ENCODE data around the gene PLCH1.

PLCH1 gene

GRCh38 chr3:155656466-155656865, 88.4 kb downstream of the PLCH1 start:
- H3F3A ChIP-seq (ENCODE audit: insufficient read depth, low read length), result no peaks in the 10 kb centered on the region

GRCh38 chr3:155651489-155652218, 93.2 kb downstream of the PLCH1 start:
- no peak overlapping the region for H3K9ac ChIP-seq (ENCODE audit: low read length)
- no peaks in the 10 kb centered on the region for H3K36me3 ChIP-seq (ENCODE audit: insufficient read depth, low read length)
- no peak overlapping the region for H3K27ac ChIP-seq (ENCODE audit: low read depth, low read length, poor library complexity, severe bottlenecking)
- no peak overlapping the region for H3K4me3 ChIP-seq (ENCODE audit: low read depth, low read length, poor library complexity, severe bottlenecking)
- 0 out of 2 replicates have a peak, but pooled peaks cover 5% of the 10 kb centered on the region for H3K27me3 ChIP-seq (ENCODE audit: insufficient read depth, low read length)
- H2AFZ ChIP-seq (ENCODE audit: low read length), result no peak overlapping the region
- H3K4me1 ChIP-seq (ENCODE audit: insufficient read depth, low read length, severe bottlenecking), result no peaks in the 10 kb centered on the region
- H4K20me1 ChIP-seq (ENCODE audit: insufficient read depth, low read length), result no peaks in the 10 kb centered on the region
- H3K9me2 ChIP-seq (ENCODE audit: low read depth, low read length), result no peaks in the 10 kb centered on the region
- no peaks in the 10 kb centered on the region for H3F3A ChIP-seq (ENCODE audit: insufficient read depth, low read length)
- TF ChIP-seq, protein P1, sequence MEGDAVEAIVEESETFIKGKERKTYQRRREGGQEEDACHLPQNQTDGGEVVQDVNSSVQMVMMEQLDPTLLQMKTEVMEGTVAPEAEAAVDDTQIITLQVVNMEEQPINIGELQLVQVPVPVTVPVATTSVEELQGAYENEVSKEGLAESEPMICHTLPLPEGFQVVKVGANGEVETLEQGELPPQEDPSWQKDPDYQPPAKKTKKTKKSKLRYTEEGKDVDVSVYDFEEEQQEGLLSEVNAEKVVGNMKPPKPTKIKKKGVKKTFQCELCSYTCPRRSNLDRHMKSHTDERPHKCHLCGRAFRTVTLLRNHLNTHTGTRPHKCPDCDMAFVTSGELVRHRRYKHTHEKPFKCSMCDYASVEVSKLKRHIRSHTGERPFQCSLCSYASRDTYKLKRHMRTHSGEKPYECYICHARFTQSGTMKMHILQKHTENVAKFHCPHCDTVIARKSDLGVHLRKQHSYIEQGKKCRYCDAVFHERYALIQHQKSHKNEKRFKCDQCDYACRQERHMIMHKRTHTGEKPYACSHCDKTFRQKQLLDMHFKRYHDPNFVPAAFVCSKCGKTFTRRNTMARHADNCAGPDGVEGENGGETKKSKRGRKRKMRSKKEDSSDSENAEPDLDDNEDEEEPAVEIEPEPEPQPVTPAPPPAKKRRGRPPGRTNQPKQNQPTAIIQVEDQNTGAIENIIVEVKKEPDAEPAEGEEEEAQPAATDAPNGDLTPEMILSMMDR (IDR thresholded peaks at IDR 0.05; ENCODE audit: low read length), result no peak
- no peak for TF ChIP-seq EZH2 (IDR thresholded peaks at IDR 0.05; ENCODE audit: borderline replicate concordance, low read length)
- no peaks in the 10 kb centered on the region for H3K9me3 ChIP-seq (ENCODE audit: low read length)
- no peaks in the 10 kb centered on the region for H3K79me2 ChIP-seq (ENCODE audit: insufficient read depth, low read length)
- no peak overlapping the region for H3K4me2 ChIP-seq (ENCODE audit: low read length)

More at GRCh38 chr3:155656466-155656865, 88.4 kb downstream of the PLCH1 start:
- Histone ChIP-seq H3K9ac (ENCODE audit: low read length) (no peak overlapping the region), H2AFZ (ENCODE audit: low read length) (no peak overlapping the region), H3K4me1 (ENCODE audit: insufficient read depth, low read length, severe bottlenecking) (no peaks in the 10 kb centered on the region), H3K4me3 (ENCODE audit: low read depth, low read length, poor library complexity, severe bottlenecking) (no peak overlapping the region), H3K79me2 (ENCODE audit: insufficient read depth, low read length) (no peaks in the 10 kb centered on the region), H3K27me3 (ENCODE audit: insufficient read depth, low read length) (0 out of 2 replicates have a peak, but pooled peaks cover 5% of the 10 kb centered on the region), H3K9me3 (ENCODE audit: low read length) (no peaks in the 10 kb centered on the region), H3K36me3 (ENCODE audit: insufficient read depth, low read length) (no peaks in the 10 kb centered on the region), H3K27ac (ENCODE audit: low read depth, low read length, poor library complexity, severe bottlenecking) (no peak overlapping the region), H3K4me2 (ENCODE audit: low read length) (no peak overlapping the region), H4K20me1 (ENCODE audit: insufficient read depth, low read length) (no peaks in the 10 kb centered on the region), H3K9me2 (ENCODE audit: low read depth, low read length) (no peaks in the 10 kb centered on the region)
- TF ChIP-seq, protein P1 (IDR thresholded peaks at IDR 0.05; ENCODE audit: low read length), result no peak
- TF ChIP-seq EZH2 (IDR thresholded peaks at IDR 0.05; ENCODE audit: borderline replicate concordance, low read length), result no peak

- H3K9me3 ChIP-seq (ENCODE audit: low read length), result no peaks in the 10 kb centered on the region
- no peaks in the 10 kb centered on the region for H4K20me1 ChIP-seq (ENCODE audit: insufficient read depth, low read length)
- no peaks in the 10 kb centered on the region for H3K27me3 ChIP-seq (ENCODE audit: insufficient read depth, low read length)
- no peak overlapping the region for H3K4me3 ChIP-seq (ENCODE audit: low read depth, low read length, poor library complexity, severe bottlenecking)
- no peak overlapping the region for H3K27ac ChIP-seq (ENCODE audit: low read depth, low read length, poor library complexity, severe bottlenecking)
- H3F3A ChIP-seq (ENCODE audit: insufficient read depth, low read length), result no peaks in the 10 kb centered on the region
- no peaks in the 10 kb centered on the region for H3K4me1 ChIP-seq (ENCODE audit: insufficient read depth, low read length, severe bottlenecking)
- no peaks in the 10 kb centered on the region for H3K79me2 ChIP-seq (ENCODE audit: insufficient read depth, low read length)
- no peaks in the 10 kb centered on the region for H3K36me3 ChIP-seq (ENCODE audit: insufficient read depth, low read length)
- no peak overlapping the region for H3K4me2 ChIP-seq (ENCODE audit: low read length)
- TF ChIP-seq, protein P1 (IDR thresholded peaks at IDR 0.05; ENCODE audit: low read length), result no peak
- TF ChIP-seq EZH2 (IDR thresholded peaks at IDR 0.05; ENCODE audit: borderline replicate concordance, low read length), result no peak
- H3K9me2 ChIP-seq (ENCODE audit: low read depth, low read length), result no peaks in the 10 kb centered on the region
- no peak overlapping the region for H2AFZ ChIP-seq (ENCODE audit: low read length)
- H3K9ac ChIP-seq (ENCODE audit: low read length), result no peak overlapping the region
Measured at GRCh38 chr3:155648013-155648591, 96.8 kb downstream of the PLCH1 start.
